EH (cell line): ENCODE results near the gene BABAM2.
"Not testable (repeated sequence)": the region's sequence is repeated elsewhere in the genome, so short reads cannot be mapped to it uniquely, and the experiment has no call there.

Experiments used
- DNase-seq: peaks from one replicate; pipeline ENCODE4 v3.0.0-alpha.2; 2015; ENCODE audit warnings: low read depth

The BABAM2 gene

GRCh38 chr2:28074137-28074536, 183.6 kb downstream of the BABAM2 start:
- no peak for DNase-seq

GRCh38 chr2:28080911-28081310, 190.4 kb downstream of the BABAM2 start:
- DNase-seq: peak; percentile 93

GRCh38 chr2:28082131-28082530, 191.6 kb downstream of the BABAM2 start:
- peak; percentile 71 for DNase-seq

- DNase-seq: no peak
Observed at GRCh38 chr2:28083476-28083875, 192.9 kb downstream of the BABAM2 start.

- peak; percentile 33 for DNase-seq
Observed at GRCh38 chr2:28084564-28084963, 194.0 kb downstream of the BABAM2 start.

- no peak for DNase-seq
Observed at GRCh38 chr2:28085201-28085600, 194.7 kb downstream of the BABAM2 start.

GRCh38 chr2:28086611-28087010, 196.1 kb downstream of the BABAM2 start:
- peak; percentile 15 for DNase-seq

- peak; percentile 83 for DNase-seq
Observed at GRCh38 chr2:28088970-28089369, 198.4 kb downstream of the BABAM2 start.

- DNase-seq: no peak
Observed at GRCh38 chr2:28089486-28089885, 199.0 kb downstream of the BABAM2 start.

GRCh38 chr2:28093308-28093707, 202.8 kb downstream of the BABAM2 start:
- DNase-seq: no peak

GRCh38 chr2:28093768-28094167, 203.2 kb downstream of the BABAM2 start:
- DNase-seq: no peak

- peak; percentile 12 for DNase-seq
Observed at GRCh38 chr2:28094739-28095138, 204.2 kb downstream of the BABAM2 start.

- no peak for DNase-seq
Observed at GRCh38 chr2:28095622-28096021, 205.1 kb downstream of the BABAM2 start.

- peak; percentile 72 for DNase-seq
Observed at GRCh38 chr2:28096421-28096820, 205.9 kb downstream of the BABAM2 start.

- peak; percentile 36 for DNase-seq
Observed at GRCh38 chr2:28098501-28099225, 208.1 kb downstream of the BABAM2 start.

GRCh38 chr2:28101123-28101522, 210.6 kb downstream of the BABAM2 start:
- peak; percentile 26 for DNase-seq

- DNase-seq: no peak
Observed at GRCh38 chr2:28101892-28102291, 211.4 kb downstream of the BABAM2 start.

- peak; percentile 84 for DNase-seq
Observed at GRCh38 chr2:28102455-28102874, 211.9 kb downstream of the BABAM2 start.

- no peak for DNase-seq
Observed at GRCh38 chr2:28103611-28104010, 213.1 kb downstream of the BABAM2 start.

- peak; percentile 41 for DNase-seq
Observed at GRCh38 chr2:28108143-28108542, 217.6 kb downstream of the BABAM2 start.

- not testable (repeated sequence) for DNase-seq
Observed at GRCh38 chr2:28113771-28114170, 223.2 kb downstream of the BABAM2 start.

GRCh38 chr2:28117104-28117596, 226.6 kb downstream of the BABAM2 start:
- DNase-seq: no peak

- no peak for DNase-seq
Observed at GRCh38 chr2:28119631-28120030, 229.1 kb downstream of the BABAM2 start.
